Measurements from ENCODE around the gene MYO10. TPM values are rescaled to one million over a fixed set of nuclear protein-coding genes. Genes with fewer than 3 reads are reported as not detected.

MYO10 gene
- total and polyA plus RNA-seq, 4 experiments from 2014 or later, result 0.05 to 0.17 TPM; not detected in 2

DNA sequence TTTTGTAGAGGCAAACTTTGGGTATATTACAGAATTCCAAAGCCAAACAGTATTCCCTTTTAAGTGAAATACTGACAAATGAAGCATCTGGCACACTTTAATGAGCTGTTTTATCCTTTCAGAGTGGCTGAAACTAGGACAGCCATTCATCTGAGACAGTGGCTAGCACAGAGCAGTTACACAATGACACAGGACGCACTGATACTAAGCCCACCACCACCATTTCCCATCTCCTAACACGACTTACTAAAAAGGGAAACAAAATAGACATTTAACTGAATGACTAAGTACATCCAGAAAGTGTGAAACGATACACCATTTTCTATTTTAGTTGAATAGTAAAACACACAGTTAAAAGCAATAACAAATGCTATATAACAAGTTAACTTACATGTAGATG is 198.9 kb downstream of the MYO10 start:
- ChIA-PET POLR2A (ENCODE audit: partially characterized antibody) (no interaction called here), CTCF (ENCODE audit: partially characterized antibody) (no interaction called here)
- H3K27me3 Mint-ChIP-seq, result peaks cover 8 to 12% of the 10 kb centered on the region in 2 donors
- H3K27ac ChIP-seq (ENCODE audit: low read depth, low read length), result no peak overlapping the region
- H3K27me3 ChIP-seq (ENCODE audit: insufficient read depth, low read length), result no peaks in the 10 kb centered on the region
- DNase-seq, result no peak
- intact Hi-C loops (cut with micrococcal nuclease), result no loop called here
- H3K4me1 Mint-ChIP-seq, result peaks cover 0 to 1% (median 0%) of the 10 kb centered on the region in 4 donors
- H3K4me1 ChIP-seq (ENCODE audit: insufficient read depth, low read length), result no peaks in the 10 kb centered on the region
- H3K4me3 ChIP-seq (ENCODE audit: low read length in 2 of 2), result no peak overlapping the region
- H3K9me3 Mint-ChIP-seq, result peaks cover 0 to 2% (median 0%) of the 10 kb centered on the region in 8 donors
- no peaks in the 10 kb centered on the region for H3K9me3 ChIP-seq (ENCODE audit: control insufficient read depth in 1 of 2, low read length in 2 of 2)
- no peaks in the 10 kb centered on the region for H3K36me3 ChIP-seq (ENCODE audit: insufficient read depth, low read length)
- no peak overlapping the region for H3K4me3 Mint-ChIP-seq
- no peak overlapping the region for H3K27ac Mint-ChIP-seq
- no peaks in the 10 kb centered on the region for H3K36me3 Mint-ChIP-seq

DNA sequence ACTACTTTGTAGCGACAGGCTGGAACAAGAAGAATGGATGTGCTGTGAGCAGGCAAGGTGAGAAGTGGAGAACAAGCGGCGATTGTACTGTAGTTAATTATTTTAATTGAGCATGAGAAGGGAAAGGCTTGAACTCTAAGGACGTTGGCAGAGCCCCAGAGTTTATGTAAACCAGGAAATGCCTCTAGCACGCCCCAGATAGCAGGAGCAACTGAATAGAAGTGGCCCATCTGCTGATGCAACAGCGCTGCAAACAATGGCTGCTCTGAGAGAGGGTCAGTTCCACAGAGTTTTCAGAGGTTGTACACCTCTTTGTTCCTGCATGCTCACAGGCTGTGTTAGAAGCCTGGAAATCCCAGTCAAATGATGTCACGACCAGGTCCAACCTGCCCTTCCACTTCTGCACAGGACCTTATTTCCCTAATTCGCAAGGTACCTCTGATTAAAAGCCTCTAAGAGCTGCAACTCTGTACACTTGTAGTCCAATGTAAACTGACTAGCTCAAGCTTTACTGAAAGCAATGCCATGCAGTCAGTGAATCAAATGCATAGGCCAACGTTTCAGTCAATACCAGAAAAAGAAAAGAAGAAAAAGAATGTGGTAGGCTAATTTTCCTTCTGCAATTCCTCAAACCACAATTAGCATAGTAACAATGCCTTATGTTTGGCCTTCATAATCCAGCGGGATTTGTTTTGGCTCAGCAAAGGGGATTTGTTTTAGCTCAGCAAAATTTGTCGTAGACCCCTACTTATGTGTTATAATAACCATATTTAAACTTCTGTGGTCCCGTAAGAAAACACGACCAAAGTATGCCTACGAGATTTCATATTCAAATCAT is 199.7 kb downstream of the MYO10 start:
- H3K27me3 ChIP-seq (ENCODE audit: insufficient read depth, low read length), result no peaks in the 10 kb centered on the region
- no peak overlapping the region for H3K27ac ChIP-seq (ENCODE audit: low read depth, low read length)
- H3K4me3 ChIP-seq (ENCODE audit: low read length in 2 of 2), result no peak overlapping the region
- intact Hi-C loops (cut with micrococcal nuclease), result no loop called here
- Mint-ChIP-seq H3K9me3 (peaks cover 0 to 2% (median 0%) of the 10 kb centered on the region in 8 donors), H3K4me3 (no peak overlapping the region), H3K36me3 (no peaks in the 10 kb centered on the region), H3K27ac (no peak overlapping the region), H3K4me1 (peaks cover 0 to 1% (median 0%) of the 10 kb centered on the region in 4 donors), H3K27me3 (peaks cover 11 to 12% of the 10 kb centered on the region in 2 donors)
- H3K9me3 ChIP-seq (ENCODE audit: control insufficient read depth in 1 of 2, low read length in 2 of 2), result no peaks in the 10 kb centered on the region
- CTCF ChIA-PET (ENCODE audit: partially characterized antibody), result no interaction called here
- H3K4me1 ChIP-seq (ENCODE audit: insufficient read depth, low read length), result no peaks in the 10 kb centered on the region
- POLR2A ChIA-PET (ENCODE audit: partially characterized antibody), result no interaction called here
- no peaks in the 10 kb centered on the region for H3K36me3 ChIP-seq (ENCODE audit: insufficient read depth, low read length)
- no peak for DNase-seq

DNA sequence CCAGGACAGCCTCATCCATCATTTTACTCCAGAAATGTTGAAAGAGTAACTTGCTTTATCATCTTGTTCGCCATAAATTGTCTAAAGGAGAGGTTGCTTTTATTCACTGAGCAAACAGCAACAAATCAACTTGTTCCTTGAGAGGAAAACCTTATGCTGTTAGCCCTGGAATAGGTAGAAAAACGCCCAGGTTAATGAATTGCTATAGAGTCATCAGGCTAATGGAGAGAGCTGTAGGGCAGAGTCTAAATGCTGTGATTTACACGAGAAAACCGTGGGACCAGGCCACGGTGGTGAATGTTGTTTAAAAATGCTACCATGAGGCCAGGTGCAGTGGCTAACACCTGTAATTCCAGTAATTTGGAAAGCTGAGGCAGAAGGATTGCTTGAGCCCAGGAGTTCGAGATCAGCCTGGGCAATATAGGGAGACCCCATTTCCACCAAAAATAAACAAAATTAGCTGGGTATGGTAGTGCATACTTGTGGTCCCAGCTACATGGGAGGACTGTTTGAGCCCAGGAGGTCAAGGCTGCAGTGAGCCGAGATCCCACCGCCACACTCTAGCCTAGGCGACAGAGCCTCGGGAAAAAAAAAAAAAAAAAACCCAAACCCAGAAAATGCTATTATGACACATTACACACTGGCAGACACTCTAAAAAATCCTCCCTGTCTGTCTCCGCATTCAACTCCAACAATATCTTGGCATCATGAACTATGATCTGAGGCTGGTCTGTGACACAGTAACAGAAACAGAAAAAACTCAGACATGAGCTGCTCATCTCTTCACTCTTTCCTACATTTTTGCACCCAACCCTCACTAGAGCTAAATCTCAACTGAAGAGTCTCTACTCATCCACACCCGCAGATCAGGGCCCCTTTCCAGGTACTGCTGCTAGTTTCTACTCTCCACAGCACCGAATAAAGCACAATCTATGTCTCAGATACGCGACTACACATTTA is 200.7 kb downstream of the MYO10 start:
- no peak overlapping the region for H3K4me3 Mint-ChIP-seq
- peaks cover 0 to 1% (median 0%) of the 10 kb centered on the region in 4 donors for H3K4me1 Mint-ChIP-seq
- intact Hi-C loops (cut with micrococcal nuclease), result no loop called here
- Histone ChIP-seq H3K27ac (ENCODE audit: low read depth, low read length) (no peak overlapping the region), H3K9me3 (ENCODE audit: control insufficient read depth in 1 of 2, low read length in 2 of 2) (no peaks in the 10 kb centered on the region), H3K4me1 (ENCODE audit: insufficient read depth, low read length) (no peaks in the 10 kb centered on the region), H3K36me3 (ENCODE audit: insufficient read depth, low read length) (no peaks in the 10 kb centered on the region), H3K4me3 (ENCODE audit: low read length in 2 of 2) (no peak overlapping the region), H3K27me3 (ENCODE audit: insufficient read depth, low read length) (no peaks in the 10 kb centered on the region)
- H3K27me3 Mint-ChIP-seq, result peaks cover 13 to 15% of the 10 kb centered on the region in 2 donors
- ChIA-PET POLR2A (ENCODE audit: partially characterized antibody) (no interaction called here), CTCF (ENCODE audit: partially characterized antibody) (no interaction called here)
- no peak overlapping the region for H3K27ac Mint-ChIP-seq
- H3K9me3 Mint-ChIP-seq, result peaks cover 0 to 2% (median 0%) of the 10 kb centered on the region in 8 donors
- no peaks in the 10 kb centered on the region for H3K36me3 Mint-ChIP-seq
- DNase-seq, result no peak

DNA sequence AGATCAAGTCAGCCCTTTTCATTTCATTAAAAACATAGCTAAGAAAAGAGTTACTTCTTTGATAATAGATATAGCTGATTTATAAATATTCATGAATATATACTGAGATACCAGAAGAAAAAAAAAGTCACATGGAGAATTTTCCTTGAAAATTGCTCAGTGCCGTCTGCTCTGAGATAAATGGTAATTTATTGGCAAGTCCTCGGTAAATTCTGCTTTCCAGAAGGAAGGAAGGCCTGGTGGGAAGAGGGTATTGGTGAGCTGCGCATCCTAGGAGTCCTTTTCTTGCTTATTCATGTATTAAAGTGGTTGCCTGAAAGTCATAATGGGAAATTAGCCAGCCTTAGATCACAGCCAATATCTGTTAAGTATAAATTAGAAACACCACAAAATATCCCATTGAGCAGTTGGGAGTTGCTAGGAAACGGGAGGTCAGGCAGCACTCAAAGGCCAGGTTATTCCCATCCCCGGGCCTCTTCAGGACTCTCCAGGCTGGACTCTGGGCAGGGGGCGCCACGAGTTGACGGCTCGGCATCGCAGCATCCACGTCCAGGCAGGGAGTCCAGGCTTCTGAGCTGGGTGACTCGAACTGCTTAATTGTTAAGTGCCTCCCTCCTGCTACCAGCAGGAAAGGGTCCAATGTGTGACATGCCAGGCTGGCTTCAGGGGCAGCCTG is 202.6 kb downstream of the MYO10 start:
- Histone ChIP-seq H3K9me3 (ENCODE audit: control insufficient read depth in 1 of 2, low read length in 2 of 2) (no peaks in the 10 kb centered on the region), H3K4me3 (ENCODE audit: low read length in 2 of 2) (no peak overlapping the region), H3K36me3 (ENCODE audit: insufficient read depth, low read length) (no peaks in the 10 kb centered on the region), H3K27ac (ENCODE audit: low read depth, low read length) (no peak overlapping the region), H3K27me3 (ENCODE audit: insufficient read depth, low read length) (no peaks in the 10 kb centered on the region), H3K4me1 (ENCODE audit: insufficient read depth, low read length) (no peaks in the 10 kb centered on the region)
- no peak for DNase-seq
- peaks cover 0 to 2% (median 0%) of the 10 kb centered on the region in 8 donors for H3K9me3 Mint-ChIP-seq
- intact Hi-C loops (cut with micrococcal nuclease), result no loop called here
- H3K4me1 Mint-ChIP-seq, result no peaks in the 10 kb centered on the region
- ChIA-PET POLR2A (ENCODE audit: partially characterized antibody) (no interaction called here), CTCF (ENCODE audit: partially characterized antibody) (no interaction called here)
- H3K27me3 Mint-ChIP-seq, result peaks cover 11 to 18% of the 10 kb centered on the region in 2 donors
- no peak overlapping the region for H3K27ac Mint-ChIP-seq
- H3K36me3 Mint-ChIP-seq, result no peaks in the 10 kb centered on the region
- no peak overlapping the region for H3K4me3 Mint-ChIP-seq

DNA sequence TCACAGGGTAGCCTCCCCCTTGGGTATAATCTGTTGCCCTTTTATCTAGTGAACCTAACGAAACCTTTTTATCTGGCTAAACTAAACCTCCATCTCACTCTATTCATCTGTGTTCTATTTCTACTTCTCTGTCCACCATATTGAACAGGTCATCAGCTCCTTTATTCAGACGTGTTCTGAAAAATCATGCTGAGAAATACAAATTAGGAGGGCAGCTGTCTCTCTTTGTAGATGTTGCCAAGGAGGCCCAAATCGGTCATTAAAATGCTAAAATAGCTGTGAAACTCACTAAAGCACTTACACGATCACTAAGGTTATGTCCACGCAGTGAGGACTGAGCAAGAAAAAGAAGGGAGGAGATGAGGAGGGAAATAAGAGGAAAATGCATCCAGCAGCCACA is 203.7 kb downstream of the MYO10 start:
- Mint-ChIP-seq H3K9me3 (peaks cover 0 to 2% (median 0%) of the 10 kb centered on the region in 8 donors), H3K27ac (no peak overlapping the region), H3K4me1 (no peaks in the 10 kb centered on the region), H3K4me3 (no peak overlapping the region), H3K27me3 (peaks cover 8 to 14% of the 10 kb centered on the region in 2 donors), H3K36me3 (no peaks in the 10 kb centered on the region)
- no peak for DNase-seq
- H3K27ac ChIP-seq (ENCODE audit: low read depth, low read length), result no peak overlapping the region
- H3K9me3 ChIP-seq (ENCODE audit: control insufficient read depth in 1 of 2, low read length in 2 of 2), result no peaks in the 10 kb centered on the region
- intact Hi-C loops (cut with micrococcal nuclease), result no loop called here
- H3K4me1 ChIP-seq (ENCODE audit: insufficient read depth, low read length), result no peaks in the 10 kb centered on the region
- POLR2A ChIA-PET (ENCODE audit: partially characterized antibody), result no interaction called here
- H3K4me3 ChIP-seq (ENCODE audit: low read length in 2 of 2), result no peak overlapping the region
- H3K27me3 ChIP-seq (ENCODE audit: insufficient read depth, low read length), result no peaks in the 10 kb centered on the region
- H3K36me3 ChIP-seq (ENCODE audit: insufficient read depth, low read length), result no peaks in the 10 kb centered on the region
- CTCF ChIA-PET (ENCODE audit: partially characterized antibody), result no interaction called here

DNA sequence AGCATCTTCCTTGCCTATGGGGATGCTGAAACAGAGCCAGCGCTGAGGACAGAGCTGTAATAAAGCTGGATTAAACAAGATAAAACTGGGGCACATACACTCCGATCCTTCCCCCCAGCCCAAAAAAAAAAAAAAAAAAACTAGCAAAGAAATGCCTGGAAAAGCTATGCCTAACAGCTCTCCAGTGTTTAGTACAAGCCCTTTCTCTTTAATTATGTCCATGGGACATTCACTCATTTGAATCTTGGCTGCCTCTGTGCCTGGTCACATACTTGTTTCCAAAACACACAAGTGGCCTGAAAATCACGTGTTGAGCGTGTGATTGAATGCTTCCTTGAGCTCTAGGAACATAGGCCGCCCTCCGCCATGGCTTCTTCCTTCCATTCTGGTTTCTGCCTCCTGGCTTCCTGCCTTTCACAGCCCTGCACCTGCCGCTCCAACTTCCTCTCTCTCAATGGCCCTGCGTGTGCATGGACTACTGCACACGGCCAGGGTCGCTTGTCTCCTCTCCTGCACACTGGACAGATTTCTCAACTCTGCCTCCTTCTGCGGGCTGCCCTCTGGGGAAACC is 208.2 kb downstream of the MYO10 start:
- peaks cover 7 to 9% of the 10 kb centered on the region in 2 donors for H3K27me3 Mint-ChIP-seq
- intact Hi-C loops (cut with micrococcal nuclease), result no loop called here
- H3K36me3 ChIP-seq (ENCODE audit: insufficient read depth, low read length), result no peaks in the 10 kb centered on the region
- peaks cover 0 to 5% (median 1%) of the 10 kb centered on the region in 8 donors for H3K9me3 Mint-ChIP-seq
- H3K4me3 Mint-ChIP-seq, result no peak overlapping the region
- POLR2A ChIA-PET (ENCODE audit: partially characterized antibody), result no interaction called here
- CTCF ChIA-PET (ENCODE audit: partially characterized antibody), result interaction anchor here (0.7 kb wide), 1 partner anchor 150 kb away, joined by 3 read pairs; no protein-coding TSS in a partner anchor
- H3K27ac Mint-ChIP-seq, result peak overlapping the region in 1 of 7 donors; percentile 19
- H3K4me1 ChIP-seq (ENCODE audit: insufficient read depth, low read length), result peaks cover 5% of the 10 kb centered on the region
- DNase-seq, result no peak
- H3K4me1 Mint-ChIP-seq, result peaks cover 6 to 10% (median 8%) of the 10 kb centered on the region in 4 donors
- H3K27ac ChIP-seq (ENCODE audit: low read depth, low read length), result no peak overlapping the region
- no peaks in the 10 kb centered on the region for H3K36me3 Mint-ChIP-seq
- H3K27me3 ChIP-seq (ENCODE audit: insufficient read depth, low read length), result no peaks in the 10 kb centered on the region
- no peak overlapping the region for H3K4me3 ChIP-seq (ENCODE audit: low read length in 2 of 2)
- no peaks in the 10 kb centered on the region for H3K9me3 ChIP-seq (ENCODE audit: control insufficient read depth in 1 of 2, low read length in 2 of 2)

Data from CD4-positive, alpha-beta memory T cell (primary cell).